ENCODE measurements around the gene SMAD2.

DNA sequence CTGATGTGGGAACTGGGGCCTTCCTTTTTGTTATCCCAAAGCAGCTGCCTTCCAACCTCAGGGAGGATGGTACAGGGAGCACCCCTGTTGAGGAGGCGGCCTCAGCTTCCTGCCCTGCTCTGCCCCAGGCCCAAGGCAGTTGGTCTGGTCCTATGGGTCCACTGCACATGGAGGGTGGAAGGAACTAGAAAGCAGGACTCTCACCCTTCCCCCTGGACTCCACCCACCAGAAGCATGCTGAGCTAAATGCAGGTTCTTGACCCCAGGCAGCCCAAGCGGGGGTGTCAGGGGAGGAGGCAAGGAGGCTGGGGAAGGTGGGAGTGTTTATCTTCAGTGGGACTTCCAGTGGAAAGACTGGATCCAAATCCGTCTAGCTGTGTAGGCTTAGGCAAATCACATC lies 158.5 kb downstream of the SMAD2 start:
- TF ChIP-seq, protein P1, sequence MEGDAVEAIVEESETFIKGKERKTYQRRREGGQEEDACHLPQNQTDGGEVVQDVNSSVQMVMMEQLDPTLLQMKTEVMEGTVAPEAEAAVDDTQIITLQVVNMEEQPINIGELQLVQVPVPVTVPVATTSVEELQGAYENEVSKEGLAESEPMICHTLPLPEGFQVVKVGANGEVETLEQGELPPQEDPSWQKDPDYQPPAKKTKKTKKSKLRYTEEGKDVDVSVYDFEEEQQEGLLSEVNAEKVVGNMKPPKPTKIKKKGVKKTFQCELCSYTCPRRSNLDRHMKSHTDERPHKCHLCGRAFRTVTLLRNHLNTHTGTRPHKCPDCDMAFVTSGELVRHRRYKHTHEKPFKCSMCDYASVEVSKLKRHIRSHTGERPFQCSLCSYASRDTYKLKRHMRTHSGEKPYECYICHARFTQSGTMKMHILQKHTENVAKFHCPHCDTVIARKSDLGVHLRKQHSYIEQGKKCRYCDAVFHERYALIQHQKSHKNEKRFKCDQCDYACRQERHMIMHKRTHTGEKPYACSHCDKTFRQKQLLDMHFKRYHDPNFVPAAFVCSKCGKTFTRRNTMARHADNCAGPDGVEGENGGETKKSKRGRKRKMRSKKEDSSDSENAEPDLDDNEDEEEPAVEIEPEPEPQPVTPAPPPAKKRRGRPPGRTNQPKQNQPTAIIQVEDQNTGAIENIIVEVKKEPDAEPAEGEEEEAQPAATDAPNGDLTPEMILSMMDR (IDR thresholded peaks at IDR 0.05): no peak
- TF ChIP-seq POLR2A (IDR thresholded peaks at IDR 0.05) (no peak), POLR2AphosphoS5 (IDR thresholded peaks at IDR 0.05) (no peak)
